LHCN-M2 (cell line): ENCODE data around the gene CTDSPL2. TPM values are rescaled to one million over a fixed set of nuclear protein-coding genes. Genes with fewer than 3 reads are reported as not detected.

ENCODE experiments used
- total RNA-seq: library from RNA; depleted of rRNA; stranded (reverse); fragments of >200 nt; gene quantifications from 2 replicates; pipeline ENCODE4 v1.2.3, GENCODE V29; 2014; rRNA removed

CTDSPL2 gene
- total RNA-seq, 1 experiment from 2014 or later = 62.4 TPM

Other genes with a start within 250 kb of the CTDSPL2 start
- gene FRMD5, start 232.4 kb upstream of the CTDSPL2 start, total RNA-seq = 2.7 and 3.2 TPM in 2 replicates
- 63.0 and 65.4 TPM in 2 replicates for gene GOLM2, start 138.9 kb upstream of the CTDSPL2 start, total RNA-seq
- gene EIF3J, start 109.5 kb downstream of the CTDSPL2 start, total RNA-seq = 28.3 and 35.0 TPM in 2 replicates
- 40.2 and 46.4 TPM in 2 replicates for gene SPG11, start 236.0 kb downstream of the CTDSPL2 start, total RNA-seq